Stimulated activated CD4-positive, alpha-beta T cell treated with anti-CD3 and anti-CD28 coated beads, Interleukin-4, amount 100 ng/mL, for 1 hour (primary cell): ENCODE data around the gene SHPK.

Experiments
- DNase-seq: peaks from one replicate; pipeline ENCODE4 v3.0.0-alpha.2; 2020

Gene SHPK

GRCh38 chr17:3659541-3660111 lies 23.6 kb upstream of the SHPK start:
- no peak for DNase-seq

- DNase-seq, result no peak
These were observed 22.9 kb upstream of the SHPK start for GRCh38 chr17:3658784-3659449.

GRCh38 chr17:3657874-3658783 lies 22.1 kb upstream of the SHPK start:
- no peak for DNase-seq

GRCh38 chr17:3657588-3657869 lies 21.5 kb upstream of the SHPK start:
- DNase-seq, result no peak

- no peak for DNase-seq
These were observed 20.9 kb upstream of the SHPK start for GRCh38 chr17:3656755-3657587.

GRCh38 chr17:3656353-3656752 lies 20.3 kb upstream of the SHPK start:
- no peak for DNase-seq

- DNase-seq, result no peak
These were observed 19.7 kb upstream of the SHPK start for GRCh38 chr17:3655766-3656165.

GRCh38 chr17:3647769-3648555 lies 11.9 kb upstream of the SHPK start:
- peak; percentile 48 for DNase-seq

GRCh38 chr17:3647251-3647650 lies 11.2 kb upstream of the SHPK start:
- DNase-seq, result no peak

GRCh38 chr17:3645310-3645709 lies 9.3 kb upstream of the SHPK start:
- no peak for DNase-seq

- DNase-seq, result no peak
These were observed 7.9 kb upstream of the SHPK start for GRCh38 chr17:3643889-3644349.

- no peak for DNase-seq
These were observed 5.9 kb upstream of the SHPK start for GRCh38 chr17:3641717-3642486.

GRCh38 chr17:3641014-3641413 lies 5.0 kb upstream of the SHPK start:
- DNase-seq, result no peak

GRCh38 chr17:3639981-3640596 lies 4.0 kb upstream of the SHPK start:
- no peak for DNase-seq

GRCh38 chr17:3636908-3637373 lies 891 bp upstream of the SHPK start:
- peak; percentile 13 for DNase-seq

- no peak for DNase-seq
These were observed 436 bp downstream of the SHPK start for GRCh38 chr17:3635474-3636153.

GRCh38 chr17:3632287-3632686 lies 3.8 kb downstream of the SHPK start:
- DNase-seq, result no peak

GRCh38 chr17:3630781-3631180 lies 5.3 kb downstream of the SHPK start:
- DNase-seq, result no peak

- no peak for DNase-seq
These were observed 8.3 kb downstream of the SHPK start for GRCh38 chr17:3627769-3628167.
